Neural progenitor cell (in vitro differentiated cells): Measurements from ENCODE around the gene GMPPA.

Experiments used
- CTCF ChIP-seq: fragments of 200-600 bp; sonication (generic); IDR thresholded peaks from 2 replicates; pipeline ENCODE4 v1.5.1; 2017; ENCODE audit warnings: antibody characterized with exemption, mild to moderate bottlenecking
- EZH2 ChIP-seq: fragments of 200-600 bp; sonication (generic); IDR thresholded peaks from 2 replicates; pipeline ENCODE4 v1.6.1; 2017; ENCODE audit warnings: antibody characterized with exemption, mild to moderate bottlenecking, moderate library complexity
- EZH2phosphoT487 ChIP-seq: fragments of 200-600 bp; sonication (generic); IDR thresholded peaks from 2 replicates; pipeline ENCODE4 v1.6.1; 2017; ENCODE audit warnings: antibody characterized with exemption

GRCh38 chr2:219527472-219527871 is 28.8 kb downstream of the GMPPA start:
- TF ChIP-seq CTCF: no peak
- TF ChIP-seq EZH2: no peak
- no peak for TF ChIP-seq EZH2phosphoT487
